Immature natural killer cell (primary cell): ENCODE results near the gene ZNF536. TPM values are rescaled to one million over a fixed set of nuclear protein-coding genes. Genes with fewer than 3 reads are reported as not detected.
"Not testable (repeated sequence)": the region's sequence is repeated elsewhere in the genome, so short reads cannot be mapped to it uniquely, and the experiment has no call there.

ENCODE experiments used
- DNase-seq, 3 donors: peaks; one replicate each; pipeline ENCODE4 v3.0.0; 2022; ENCODE audit warnings: mixed read lengths in 1 of 3
- H3K27ac Mint-ChIP-seq, 6 donors: one replicate each; pipeline ENCODE4 v1.8.0; 2020; ENCODE audit warnings: mixed read lengths in 6 of 6, mild to moderate bottlenecking in 5 of 6, inconsistent platforms in 4 of 6, moderate library complexity in 3 of 6
- H3K27me3 Mint-ChIP-seq, 3 donors: one replicate each; pipeline ENCODE4 v1.8.0; 2020 to 2021; ENCODE audit warnings: low read depth in 3 of 3, mild to moderate bottlenecking in 3 of 3, mixed read lengths in 3 of 3, moderate library complexity in 3 of 3, inconsistent platforms in 1 of 3
- H3K36me3 Mint-ChIP-seq, 3 donors: one replicate each; pipeline ENCODE4 v1.8.0; 2020; ENCODE audit warnings: mixed read lengths in 3 of 3, inconsistent platforms in 2 of 3, mild to moderate bottlenecking in 2 of 3
- H3K4me1 Mint-ChIP-seq, 2 donors: one replicate each; pipeline ENCODE4 v1.8.0; 2020; ENCODE audit warnings: inconsistent platforms in 2 of 2, mild to moderate bottlenecking in 2 of 2, mixed read lengths in 2 of 2, moderate library complexity in 1 of 2
- H3K4me3 Mint-ChIP-seq, 5 donors: one replicate each; pipeline ENCODE4 v1.8.0; 2020; ENCODE audit warnings: mild to moderate bottlenecking in 5 of 5, mixed read lengths in 5 of 5, inconsistent platforms in 3 of 5, moderate library complexity in 3 of 5
- H3K9me3 Mint-ChIP-seq, 6 donors: one replicate each; pipeline ENCODE4 v1.8.0; 2020; ENCODE audit warnings: mild to moderate bottlenecking in 6 of 6, mixed read lengths in 6 of 6, inconsistent platforms in 4 of 6, moderate library complexity in 3 of 6
- polyA plus RNA-seq, 3 donors: library from polyadenylated mRNA; unstranded; fragments of 300-500 nt; fragmentation: Illumina TruSeq; gene quantifications; one replicate each; pipeline ENCODE4 v1.2.3, GENCODE V29; 2021

ZNF536 gene
- polyA plus RNA-seq, 3 donors from 2014 or later: not detected

DNA sequence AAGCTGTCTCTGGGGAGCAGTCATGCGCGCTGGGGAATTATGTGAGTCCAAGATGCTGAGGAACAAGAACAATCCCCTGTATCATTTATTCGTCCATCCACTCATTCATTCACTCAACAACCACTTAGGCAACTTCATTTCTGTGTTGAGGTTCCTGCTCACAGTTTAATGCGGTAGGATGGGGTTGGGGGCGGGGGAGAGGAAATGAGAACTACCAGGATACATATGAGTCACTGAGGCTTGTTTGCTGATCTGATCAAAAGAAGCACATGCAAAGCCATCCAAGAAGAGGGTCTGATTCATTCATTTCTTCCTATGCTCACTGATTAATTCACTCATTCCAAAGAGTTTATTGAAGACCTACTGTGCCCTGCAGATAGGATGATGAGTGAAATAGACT lies 20.9 kb downstream of the ZNF536 start:
- H3K4me1 Mint-ChIP-seq: no peaks in the 10 kb centered on the region
- H3K36me3 Mint-ChIP-seq: no peaks in the 10 kb centered on the region
- H3K27ac Mint-ChIP-seq: no peak overlapping the region
- DNase-seq: no peak
- H3K4me3 Mint-ChIP-seq: no peak overlapping the region
- peaks cover 0 to 2% (median 0%) of the 10 kb centered on the region in 6 donors for H3K9me3 Mint-ChIP-seq
- H3K27me3 Mint-ChIP-seq: peaks cover 1 to 6% (median 3%) of the 10 kb centered on the region in 3 donors

DNA sequence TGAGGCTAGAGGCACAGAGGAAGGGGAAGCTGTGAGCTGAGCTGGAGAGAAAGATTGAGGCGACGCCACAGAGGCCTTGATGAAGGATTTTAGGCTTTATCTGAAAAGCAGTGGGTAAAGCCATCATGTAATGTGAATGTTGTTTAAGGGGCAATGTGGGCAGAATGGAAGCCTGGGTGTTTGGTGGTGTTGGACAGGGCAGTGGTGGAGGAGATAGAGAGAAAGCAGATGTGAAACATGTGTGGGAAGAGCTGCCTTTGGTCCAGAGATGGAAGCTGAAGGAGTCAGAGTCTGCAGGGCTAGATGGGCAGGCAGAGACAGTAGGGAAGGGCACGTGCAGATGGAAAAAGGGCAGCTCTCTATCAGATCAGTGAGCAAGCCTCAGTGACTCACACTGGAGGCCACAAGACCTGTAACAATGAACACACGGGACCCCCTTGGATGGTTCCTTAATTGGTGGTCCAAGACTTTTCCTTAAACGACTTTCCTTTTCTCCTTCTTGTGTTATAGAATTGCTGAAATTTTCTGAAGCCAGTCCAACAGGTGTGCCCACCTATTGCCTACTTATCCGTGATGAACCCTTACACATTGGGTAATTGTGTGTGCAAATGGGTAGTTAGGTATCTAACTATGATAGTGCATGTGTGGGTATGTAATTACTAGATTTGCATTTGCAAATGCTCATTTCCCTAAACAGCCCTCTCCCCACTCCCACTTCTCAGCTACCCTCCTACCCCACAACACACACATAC lies 21.7 kb downstream of the ZNF536 start:
- Mint-ChIP-seq H3K36me3 (no peaks in the 10 kb centered on the region), H3K4me1 (no peaks in the 10 kb centered on the region), H3K4me3 (no peak overlapping the region), H3K27me3 (peaks cover 2 to 9% (median 6%) of the 10 kb centered on the region in 3 donors), H3K9me3 (peaks cover 0 to 2% (median 0%) of the 10 kb centered on the region in 6 donors), H3K27ac (no peak overlapping the region)
- no peak for DNase-seq

DNA sequence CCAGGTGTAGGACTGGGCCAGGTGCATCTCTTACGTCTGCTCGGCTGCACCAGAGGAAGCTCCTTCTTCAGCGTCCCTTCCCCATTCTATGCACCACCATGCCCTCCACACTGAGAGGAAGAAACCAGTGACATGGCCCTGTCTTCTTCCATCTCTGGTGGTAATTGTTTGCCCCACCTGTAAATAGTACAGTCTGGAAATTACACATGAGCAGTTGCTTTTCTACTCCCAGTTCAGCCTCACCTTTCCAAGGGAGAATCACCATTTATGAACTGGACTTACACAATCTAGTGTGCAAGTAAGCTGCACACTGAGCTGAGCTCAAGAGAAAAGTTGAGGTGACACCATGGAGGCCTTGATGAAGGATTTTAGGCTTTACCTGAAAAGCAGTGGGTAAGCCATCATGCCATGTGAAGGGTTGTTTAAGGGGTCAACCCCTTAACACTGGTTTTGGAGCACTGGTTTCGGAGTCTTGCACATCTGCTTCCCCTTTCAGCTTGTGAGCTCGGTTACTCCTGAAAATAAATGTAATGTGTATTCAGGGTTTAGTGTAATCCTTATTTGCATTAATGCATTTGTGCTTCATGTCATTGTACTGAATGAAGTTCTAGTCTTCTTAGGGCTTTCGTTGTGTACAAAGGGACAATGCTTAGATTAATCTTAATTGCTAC lies 22.4 kb downstream of the ZNF536 start:
- Mint-ChIP-seq H3K4me1 (no peaks in the 10 kb centered on the region), H3K4me3 (no peak overlapping the region), H3K9me3 (peaks cover 0 to 2% (median 0%) of the 10 kb centered on the region in 6 donors), H3K36me3 (no peaks in the 10 kb centered on the region), H3K27ac (no peak overlapping the region), H3K27me3 (peaks cover 4 to 9% (median 6%) of the 10 kb centered on the region in 3 donors)
- DNase-seq: no peak

DNA sequence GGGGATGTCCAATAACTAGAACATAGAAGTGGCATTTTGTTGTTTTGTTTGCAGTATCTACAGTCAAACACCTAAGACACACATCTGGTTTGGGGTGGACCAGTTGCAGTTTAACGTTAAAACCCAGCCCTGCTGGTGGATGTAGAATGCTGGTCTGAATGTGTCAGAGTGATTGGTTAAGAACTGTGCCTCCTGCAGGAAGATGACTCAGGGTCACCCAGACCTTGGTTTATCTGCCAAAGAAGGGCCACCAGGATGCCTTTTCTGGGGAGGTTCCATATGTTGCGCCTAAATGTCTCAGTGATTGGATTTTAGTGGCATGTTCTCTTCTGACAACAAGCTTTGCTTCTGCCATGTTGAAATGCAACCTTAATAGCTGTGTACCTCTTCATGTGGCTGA lies 23.1 kb downstream of the ZNF536 start:
- H3K27me3 Mint-ChIP-seq: peaks cover 4 to 9% (median 6%) of the 10 kb centered on the region in 3 donors

DNA sequence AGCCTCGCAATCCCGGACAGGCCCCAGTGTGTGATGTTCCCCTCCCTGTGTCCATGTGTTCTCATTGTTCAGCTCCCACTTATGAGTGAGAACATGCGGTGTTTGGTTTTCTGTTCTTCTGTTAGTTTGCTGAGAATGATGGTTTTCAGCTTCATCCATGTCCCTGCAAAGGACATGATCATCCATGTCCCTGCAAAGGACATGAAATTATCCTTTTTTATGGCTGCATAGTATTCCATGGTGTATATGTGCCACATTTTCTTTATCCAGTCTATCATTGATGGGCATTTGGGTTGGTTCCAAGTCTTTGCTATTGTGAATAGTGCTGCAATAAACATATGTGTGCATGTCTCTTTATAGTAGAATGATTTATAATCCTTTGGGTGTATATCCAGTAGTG lies 26.4 kb downstream of the ZNF536 start:
- not testable (repeated sequence) for H3K4me1 Mint-ChIP-seq, H3K27ac Mint-ChIP-seq, H3K9me3 Mint-ChIP-seq, H3K4me3 Mint-ChIP-seq, DNase-seq, H3K36me3 Mint-ChIP-seq
- H3K27me3 Mint-ChIP-seq: peaks cover 3 to 13% (median 4%) of the 10 kb centered on the region in 3 donors

More for the DNA sequence above, 23.1 kb downstream of the ZNF536 start:
- no peak for DNase-seq
- Mint-ChIP-seq H3K36me3 (no peaks in the 10 kb centered on the region), H3K4me3 (no peak overlapping the region), H3K27ac (no peak overlapping the region), H3K9me3 (peaks cover 0 to 2% (median 0%) of the 10 kb centered on the region in 6 donors), H3K4me1 (no peaks in the 10 kb centered on the region)

DNA sequence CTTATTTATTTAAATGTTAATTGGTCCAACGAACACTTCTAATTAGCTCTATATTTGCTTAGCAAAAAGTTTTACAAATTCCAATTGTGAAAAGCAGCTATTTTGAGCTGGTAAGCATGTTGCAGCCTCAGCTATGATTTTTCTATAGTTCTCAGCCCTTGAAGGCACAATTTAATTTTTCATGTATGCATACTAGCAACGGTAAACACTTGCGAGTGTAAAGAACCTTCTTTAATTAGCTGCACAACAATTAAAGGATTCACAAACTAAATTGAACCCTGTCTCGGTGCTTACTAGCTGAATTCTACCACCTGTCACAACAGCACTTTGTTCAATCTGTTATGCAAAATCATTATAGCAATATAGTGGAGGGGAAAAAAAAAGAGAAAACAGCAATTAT lies 29.8 kb downstream of the ZNF536 start:
- no peak for DNase-seq
- Mint-ChIP-seq H3K27me3 (peaks cover 3 to 16% (median 4%) of the 10 kb centered on the region in 3 donors), H3K4me1 (no peaks in the 10 kb centered on the region), H3K27ac (no peak overlapping the region), H3K9me3 (no peaks in the 10 kb centered on the region), H3K36me3 (no peaks in the 10 kb centered on the region), H3K4me3 (no peak overlapping the region)

DNA sequence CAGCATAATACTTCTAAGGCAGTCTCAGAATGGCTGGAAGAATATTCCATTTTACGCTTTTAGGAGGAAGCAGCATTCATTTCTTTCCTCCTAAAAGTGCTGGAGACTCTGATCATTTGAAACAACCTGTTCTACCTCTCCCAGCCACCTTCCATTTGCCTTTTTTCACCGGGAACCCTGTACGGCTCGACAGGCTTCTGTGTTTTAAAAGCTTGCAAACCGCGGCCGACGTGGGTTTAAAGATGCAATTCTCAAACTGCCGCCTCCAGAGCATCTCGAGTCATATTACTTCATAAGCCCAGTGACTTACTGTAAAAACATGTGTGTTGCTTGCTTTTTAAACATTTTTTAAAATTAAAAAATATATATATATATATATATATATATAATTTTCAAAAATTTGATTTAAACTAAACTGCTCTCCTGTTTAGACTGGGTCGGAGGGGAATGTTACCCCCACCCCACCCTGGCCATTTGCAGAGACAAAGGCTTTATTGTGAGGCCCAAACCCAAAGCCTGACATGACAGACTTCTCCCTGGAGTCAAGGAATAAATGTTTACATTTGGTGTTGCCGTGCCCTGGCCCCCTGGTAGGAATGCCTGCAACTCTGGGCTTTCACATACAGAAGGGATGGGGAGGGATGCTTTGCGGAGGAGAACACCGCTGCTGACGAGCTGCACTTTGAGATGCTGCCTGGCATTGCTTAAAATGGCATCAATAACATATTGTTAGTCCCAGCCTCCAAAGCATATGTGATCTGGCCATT lies 30.4 kb downstream of the ZNF536 start:
- Mint-ChIP-seq H3K9me3 (no peaks in the 10 kb centered on the region), H3K36me3 (no peaks in the 10 kb centered on the region), H3K27me3 (peaks cover 3 to 16% (median 4%) of the 10 kb centered on the region in 3 donors), H3K4me1 (no peaks in the 10 kb centered on the region), H3K4me3 (no peak overlapping the region), H3K27ac (no peak overlapping the region)
- no peak for DNase-seq

DNA sequence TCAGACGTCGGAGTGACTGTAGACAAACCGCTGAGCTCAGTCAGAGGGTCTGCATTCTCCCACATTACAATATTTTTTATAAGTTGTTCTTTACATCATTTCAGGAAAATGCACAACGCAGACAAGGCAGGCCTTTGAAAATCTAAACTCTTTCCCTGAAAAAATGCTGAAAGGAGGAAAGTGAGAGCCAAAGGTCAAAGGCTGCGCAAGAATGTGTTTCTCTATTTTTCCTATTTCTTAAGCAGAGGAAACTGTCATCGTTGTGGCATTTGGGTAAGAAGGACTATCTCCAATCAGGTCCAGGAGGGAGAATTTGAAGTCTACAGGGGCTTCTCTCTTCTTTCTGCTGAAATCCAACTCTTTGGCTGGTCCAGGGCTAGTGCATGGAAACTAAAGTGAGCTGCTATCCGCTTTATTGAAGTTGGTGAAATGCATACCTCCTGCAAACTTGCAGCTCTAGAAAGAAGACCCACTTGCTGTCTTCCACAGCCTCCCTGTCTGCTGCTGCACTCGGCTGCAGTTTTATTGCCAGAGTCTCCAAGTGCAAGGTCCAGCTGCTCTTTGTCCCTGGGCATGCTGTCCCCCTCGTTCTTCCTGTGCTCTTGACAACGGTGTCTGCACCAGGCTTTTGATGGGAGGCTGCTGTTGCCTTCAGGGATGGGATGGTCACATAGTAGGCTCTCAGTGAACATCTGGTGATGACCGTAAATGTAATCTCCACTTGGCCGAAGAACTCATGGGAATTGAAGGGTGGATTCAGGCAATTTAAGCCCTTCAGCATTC lies 31.2 kb downstream of the ZNF536 start:
- peaks cover 3 to 14% (median 3%) of the 10 kb centered on the region in 3 donors for H3K27me3 Mint-ChIP-seq

DNA sequence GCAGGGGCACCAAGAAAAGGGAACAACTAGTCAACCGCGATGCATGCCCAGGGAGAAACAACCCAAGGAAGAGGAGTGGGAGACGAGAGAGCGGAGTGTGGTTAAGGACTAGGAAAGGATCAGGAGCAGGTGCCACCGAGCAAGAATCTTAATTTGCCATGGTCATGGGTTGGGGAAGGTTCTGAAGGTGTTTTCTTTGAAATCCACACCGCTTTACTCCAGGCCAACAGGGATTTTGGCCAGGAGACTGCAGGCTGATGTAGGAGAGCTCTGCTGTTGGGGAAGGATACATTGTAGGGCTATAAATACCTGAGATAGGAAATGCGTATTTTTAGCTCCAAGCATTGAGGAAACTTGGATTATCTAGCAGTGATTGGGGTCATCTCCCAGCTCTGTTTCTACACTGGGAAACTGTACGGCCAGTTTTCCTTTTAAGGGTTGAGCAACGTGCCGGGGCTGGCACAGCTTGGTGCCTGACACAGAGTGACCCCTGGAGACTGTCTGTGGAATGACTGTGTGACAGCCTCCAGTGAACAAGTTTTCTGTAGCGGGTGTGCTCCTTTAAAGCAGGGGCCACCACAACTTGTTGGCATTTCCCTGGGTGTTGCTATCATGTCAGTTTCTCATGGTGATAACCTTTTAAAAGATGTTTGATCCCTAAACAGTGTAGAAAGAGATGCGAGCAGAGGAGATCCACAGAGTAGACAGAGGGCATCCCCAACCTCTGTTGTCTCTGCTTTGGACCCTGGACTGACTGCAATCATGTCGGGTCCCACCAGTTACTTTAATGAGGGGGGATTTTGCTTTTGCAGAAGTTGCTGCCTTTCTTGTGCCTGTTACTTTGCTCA lies 34.3 kb downstream of the ZNF536 start:
- Mint-ChIP-seq H3K36me3 (no peaks in the 10 kb centered on the region), H3K4me3 (no peak overlapping the region), H3K9me3 (no peaks in the 10 kb centered on the region), H3K4me1 (no peaks in the 10 kb centered on the region), H3K27me3 (peaks cover 0 to 8% (median 0%) of the 10 kb centered on the region in 3 donors), H3K27ac (no peak overlapping the region)
- no peak for DNase-seq

More for the DNA sequence above, 31.2 kb downstream of the ZNF536 start:
- no peak overlapping the region for H3K4me3 Mint-ChIP-seq
- no peaks in the 10 kb centered on the region for H3K9me3 Mint-ChIP-seq
- no peak for DNase-seq
- no peak overlapping the region for H3K27ac Mint-ChIP-seq
- H3K36me3 Mint-ChIP-seq: no peaks in the 10 kb centered on the region
- no peaks in the 10 kb centered on the region for H3K4me1 Mint-ChIP-seq

DNA sequence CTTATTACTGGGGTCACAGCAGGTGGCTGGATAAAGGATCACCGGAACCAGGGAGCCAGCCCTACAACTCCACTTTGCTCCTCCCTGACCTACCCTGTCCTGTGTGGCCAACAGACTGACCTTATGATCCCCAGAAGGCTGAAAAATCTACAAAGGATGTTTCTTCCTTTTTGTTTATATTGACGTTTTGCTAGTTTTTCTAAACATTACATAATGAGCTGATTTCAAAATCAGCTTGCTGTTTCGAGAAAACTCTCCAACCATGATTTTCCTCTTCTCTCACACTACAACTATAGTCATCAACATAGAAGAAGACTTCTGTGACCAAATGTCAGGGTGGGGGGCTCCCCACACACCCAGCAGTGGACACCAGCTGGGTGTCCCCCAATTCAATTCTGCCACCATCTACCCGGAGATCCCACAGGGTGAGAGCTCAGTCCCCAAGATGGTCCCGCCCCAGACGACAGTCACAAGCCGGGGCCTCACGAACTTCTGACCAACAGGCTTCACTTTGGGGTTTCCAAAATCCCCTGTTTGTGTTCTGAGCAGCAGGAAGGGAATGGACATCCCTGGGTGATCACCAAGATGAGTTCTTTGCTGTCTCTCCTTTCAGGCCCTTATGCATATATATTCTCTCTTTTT lies 35.0 kb downstream of the ZNF536 start:
- no peaks in the 10 kb centered on the region for H3K9me3 Mint-ChIP-seq
- no peak overlapping the region for H3K27ac Mint-ChIP-seq
- H3K4me1 Mint-ChIP-seq: no peaks in the 10 kb centered on the region
- H3K27me3 Mint-ChIP-seq: peaks cover 0 to 6% (median 0%) of the 10 kb centered on the region in 3 donors
- no peak for DNase-seq
- no peak overlapping the region for H3K4me3 Mint-ChIP-seq
- H3K36me3 Mint-ChIP-seq: no peaks in the 10 kb centered on the region

DNA sequence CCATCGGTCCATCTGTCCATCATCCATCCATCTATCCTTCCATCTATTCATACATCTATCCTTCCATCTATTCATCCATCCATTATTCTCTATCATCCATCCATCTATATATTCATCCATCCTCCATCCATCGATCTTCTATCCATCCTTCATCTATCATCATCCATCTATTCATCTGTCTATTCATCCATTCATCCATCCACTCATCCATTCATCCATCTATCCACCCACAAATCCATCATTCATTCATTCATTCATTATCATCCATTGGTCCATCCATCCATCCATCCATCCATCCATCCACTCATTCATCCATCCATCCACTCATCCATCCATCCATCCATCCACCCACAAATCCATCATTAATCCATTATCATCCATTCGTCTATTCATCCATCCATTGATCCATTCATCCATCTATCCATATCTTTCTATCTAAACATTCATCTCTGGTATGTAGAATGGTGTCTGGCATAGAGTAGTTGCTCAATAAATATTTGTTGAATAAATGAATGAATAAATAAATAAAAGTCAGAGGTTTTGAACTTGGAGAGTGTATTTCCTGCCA lies 36.6 kb downstream of the ZNF536 start:
- Mint-ChIP-seq H3K27ac (no peak overlapping the region), H3K4me3 (no peak overlapping the region), H3K27me3 (peaks cover 0 to 3% (median 0%) of the 10 kb centered on the region in 3 donors), H3K9me3 (no peaks in the 10 kb centered on the region), H3K36me3 (no peaks in the 10 kb centered on the region), H3K4me1 (no peaks in the 10 kb centered on the region)
- DNase-seq: no peak

DNA sequence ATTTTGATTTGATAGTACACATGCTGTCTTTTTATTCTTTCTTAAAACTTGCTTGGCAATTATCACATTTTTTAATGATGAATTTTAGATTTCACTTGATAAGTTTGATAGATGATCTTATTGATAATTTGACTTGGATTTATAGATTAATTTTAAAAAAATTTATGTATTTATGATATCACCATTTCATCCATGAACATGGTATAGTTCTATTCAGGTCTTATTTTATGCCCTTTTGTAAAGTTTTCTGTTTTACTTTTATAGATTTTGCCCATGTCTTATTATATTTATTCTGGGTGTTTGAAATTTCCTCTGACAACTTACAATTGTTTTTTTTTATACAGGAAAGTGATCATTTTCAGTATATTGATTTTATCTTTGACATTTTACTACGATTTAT lies 39.5 kb downstream of the ZNF536 start:
- Mint-ChIP-seq H3K4me1 (no peaks in the 10 kb centered on the region), H3K27me3 (peaks cover 3 to 9% (median 6%) of the 10 kb centered on the region in 3 donors), H3K4me3 (no peak overlapping the region), H3K36me3 (no peaks in the 10 kb centered on the region), H3K9me3 (no peaks in the 10 kb centered on the region), H3K27ac (no peak overlapping the region)
- DNase-seq: no peak
